ENCODE data around the gene MRPL50.

DNA sequence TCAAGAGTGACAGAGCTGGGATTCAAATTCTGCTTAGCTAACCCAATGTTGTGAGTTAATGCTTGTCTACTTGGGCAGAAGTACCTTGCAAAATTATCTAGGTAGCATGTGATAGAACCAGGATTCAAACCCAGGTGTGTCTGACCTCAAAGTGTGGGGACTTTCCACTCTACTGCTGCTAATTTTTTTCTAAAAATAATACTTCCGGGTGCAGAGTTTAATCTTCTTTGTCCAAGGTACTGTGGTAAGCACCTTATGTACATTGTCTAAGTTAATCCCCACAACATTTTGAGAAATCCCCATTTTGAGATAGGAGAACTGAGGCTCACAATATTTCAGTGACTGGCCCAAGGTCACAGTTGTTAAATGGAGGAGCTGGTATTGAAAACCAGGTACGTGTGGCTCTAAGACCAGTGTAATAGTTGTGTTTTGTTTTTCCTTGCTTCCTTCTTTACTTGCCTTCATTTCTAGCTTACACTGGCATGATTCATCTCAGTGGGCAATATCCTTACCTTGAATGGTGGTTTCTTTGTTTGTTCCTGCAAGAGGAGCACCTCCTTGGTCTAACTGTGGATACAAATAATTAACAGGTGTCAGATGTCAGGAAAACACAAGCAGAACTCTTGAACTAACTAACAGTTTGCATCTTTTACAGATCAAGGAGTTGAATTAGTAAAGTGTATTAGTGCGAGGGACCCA lies 29.7 kb upstream of the MRPL50 start:
- TF ChIP-seq PRDM10 (tag by site-specific recombination; IDR thresholded peaks at IDR 0.05): no peak
- TF ChIP-seq, protein P1, sequence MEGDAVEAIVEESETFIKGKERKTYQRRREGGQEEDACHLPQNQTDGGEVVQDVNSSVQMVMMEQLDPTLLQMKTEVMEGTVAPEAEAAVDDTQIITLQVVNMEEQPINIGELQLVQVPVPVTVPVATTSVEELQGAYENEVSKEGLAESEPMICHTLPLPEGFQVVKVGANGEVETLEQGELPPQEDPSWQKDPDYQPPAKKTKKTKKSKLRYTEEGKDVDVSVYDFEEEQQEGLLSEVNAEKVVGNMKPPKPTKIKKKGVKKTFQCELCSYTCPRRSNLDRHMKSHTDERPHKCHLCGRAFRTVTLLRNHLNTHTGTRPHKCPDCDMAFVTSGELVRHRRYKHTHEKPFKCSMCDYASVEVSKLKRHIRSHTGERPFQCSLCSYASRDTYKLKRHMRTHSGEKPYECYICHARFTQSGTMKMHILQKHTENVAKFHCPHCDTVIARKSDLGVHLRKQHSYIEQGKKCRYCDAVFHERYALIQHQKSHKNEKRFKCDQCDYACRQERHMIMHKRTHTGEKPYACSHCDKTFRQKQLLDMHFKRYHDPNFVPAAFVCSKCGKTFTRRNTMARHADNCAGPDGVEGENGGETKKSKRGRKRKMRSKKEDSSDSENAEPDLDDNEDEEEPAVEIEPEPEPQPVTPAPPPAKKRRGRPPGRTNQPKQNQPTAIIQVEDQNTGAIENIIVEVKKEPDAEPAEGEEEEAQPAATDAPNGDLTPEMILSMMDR (tag by site-specific recombination; IDR thresholded peaks at IDR 0.05): no peak
- no peak for TF ChIP-seq ZNF221 (tag by site-specific recombination; IDR thresholded peaks at IDR 0.05; ENCODE audit: borderline replicate concordance)
- TF ChIP-seq, protein P2, sequence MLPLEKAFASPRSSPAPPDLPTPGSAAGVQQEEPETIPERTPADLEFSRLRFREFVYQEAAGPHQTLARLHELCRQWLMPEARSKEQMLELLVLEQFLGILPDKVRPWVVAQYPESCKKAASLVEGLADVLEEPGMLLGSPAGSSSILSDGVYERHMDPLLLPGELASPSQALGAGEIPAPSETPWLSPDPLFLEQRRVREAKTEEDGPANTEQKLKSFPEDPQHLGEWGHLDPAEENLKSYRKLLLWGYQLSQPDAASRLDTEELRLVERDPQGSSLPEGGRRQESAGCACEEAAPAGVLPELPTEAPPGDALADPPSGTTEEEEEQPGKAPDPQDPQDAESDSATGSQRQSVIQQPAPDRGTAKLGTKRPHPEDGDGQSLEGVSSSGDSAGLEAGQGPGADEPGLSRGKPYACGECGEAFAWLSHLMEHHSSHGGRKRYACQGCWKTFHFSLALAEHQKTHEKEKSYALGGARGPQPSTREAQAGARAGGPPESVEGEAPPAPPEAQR (tag by site-specific recombination; IDR thresholded peaks at IDR 0.05): no peak
- TF ChIP-seq ZNF274 (IDR thresholded peaks at IDR 0.05; ENCODE audit: low read length): no peak
- no peak for TF ChIP-seq ZNF274 (tag by site-specific recombination; IDR thresholded peaks at IDR 0.05; ENCODE audit: borderline replicate concordance)
- TF ChIP-seq TRIM28 (IDR thresholded peaks at IDR 0.05; ENCODE audit: borderline replicate concordance, low read length): no peak

Measured in HEK293 (cell line).